CD14-positive monocyte (primary cell): Measurements from ENCODE around the gene CELF2. TPM values are rescaled to one million over a fixed set of nuclear protein-coding genes. Genes with fewer than 3 reads are reported as not detected.

ENCODE experiments used
- DNase-seq, 3 donors: peaks; one replicate each; pipeline ENCODE4 v3.0.0-alpha.2; 2011 to 2022
- H2AFZ ChIP-seq: 2 replicates; pipeline ENCODE4 v1.6.0; 2012; ENCODE audit warnings: mild to moderate bottlenecking, low read depth, low read length, inconsistent platforms; ENCODE audit not compliant: insufficient read depth, poor library complexity, severe bottlenecking
- H3K27ac ChIP-seq, 2 donors: 1 replicate in 1 of 2; 2 replicates in 1 of 2; pipeline ENCODE4 v1.5.1; 2012 to 2013; ENCODE audit warnings: low read length in 2 of 2, control low read depth in 1 of 2, inconsistent platforms in 1 of 2, low read depth in 1 of 2, mild to moderate bottlenecking in 1 of 2
- H3K27me3 ChIP-seq, 2 donors: one replicate each; pipeline versions ENCODE4 v1.6.0 to v1.6.1; 2011 to 2013; ENCODE audit warnings: low read length in 2 of 2; ENCODE audit not compliant: control insufficient read depth in 2 of 2, insufficient read depth in 2 of 2
- H3K36me3 ChIP-seq, 2 donors: replicated peaks in 1 of 2; 1 replicate in 1 of 2; 2 replicates in 1 of 2; pipeline versions ENCODE4 v1.5.1 to v1.6.1; 2012 to 2013; ENCODE audit warnings: low read length in 2 of 2, control low read depth in 1 of 2, inconsistent platforms in 1 of 2, mild to moderate bottlenecking in 1 of 2; ENCODE audit not compliant: insufficient read depth in 2 of 2, control insufficient read depth in 1 of 2
- H3K4me1 ChIP-seq, 2 donors: 1 replicate in 1 of 2; 2 replicates in 1 of 2; pipeline versions ENCODE4 v1.5.1 to v1.6.1; 2012 to 2013; ENCODE audit warnings: low read length in 2 of 2, control low read depth in 1 of 2, inconsistent platforms in 1 of 2, mild to moderate bottlenecking in 1 of 2, moderate library complexity in 1 of 2; ENCODE audit not compliant: insufficient read depth in 2 of 2, control insufficient read depth in 1 of 2
- H3K4me2 ChIP-seq: replicated peaks from 2 replicates; pipeline ENCODE3; 2012; ENCODE audit warnings: low read length, moderate library complexity, mild to moderate bottlenecking; ENCODE audit not compliant: poor library complexity, severe bottlenecking; ENCODE audit errors: extremely low read depth
- H3K4me3 ChIP-seq, 3 experiments: fragments of 200-600 bp in 1 of 3; sonication (generic) in 1 of 3; replicated peaks in 1 of 3; 1 replicate in 2 of 3; 2 replicates in 1 of 3; pipeline ENCODE4 v1.5.1; 2011 to 2013; ENCODE audit warnings: low read length in 3 of 3, mild to moderate bottlenecking in 3 of 3, control low read depth in 2 of 3, low read depth in 2 of 3, inconsistent platforms in 1 of 3, moderate library complexity in 1 of 3
- H3K79me2 ChIP-seq: 2 replicates; pipeline ENCODE4 v1.6.0; 2012; ENCODE audit warnings: mild to moderate bottlenecking, control low read depth, inconsistent platforms, low read length, moderate library complexity; ENCODE audit not compliant: insufficient read depth
- H3K9ac ChIP-seq: 2 replicates; pipeline ENCODE4 v1.6.0; 2017; ENCODE audit warnings: low read length, mild to moderate bottlenecking; ENCODE audit not compliant: insufficient read depth, poor library complexity, severe bottlenecking
- H3K9me3 ChIP-seq, 2 donors: replicated peaks in 1 of 2; 1 replicate in 1 of 2; 2 replicates in 1 of 2; pipeline versions ENCODE4 v1.5.1 to v1.6.1; 2012 to 2013; ENCODE audit warnings: low read length in 2 of 2, control low read depth in 1 of 2; ENCODE audit not compliant: control insufficient read depth in 1 of 2, insufficient read depth in 1 of 2
- H4K20me1 ChIP-seq: 2 replicates; pipeline ENCODE4 v1.6.0; 2012; ENCODE audit warnings: mild to moderate bottlenecking, low read length, control low read depth, moderate library complexity; ENCODE audit not compliant: insufficient read depth
- H3K27ac Mint-ChIP-seq, 7 donors: one replicate each; pipeline ENCODE4 v1.8.0; 2020; ENCODE audit warnings: mild to moderate bottlenecking in 7 of 7, mixed read lengths in 7 of 7, moderate library complexity in 6 of 7, inconsistent platforms in 2 of 7
- H3K27me3 Mint-ChIP-seq, 3 donors: one replicate each; pipeline ENCODE4 v1.8.0; 2021 to 2022; ENCODE audit warnings: low read depth in 3 of 3, mild to moderate bottlenecking in 3 of 3, mixed read lengths in 3 of 3, moderate library complexity in 3 of 3, inconsistent platforms in 1 of 3
- H3K36me3 Mint-ChIP-seq, 2 donors: one replicate each; pipeline ENCODE4 v1.8.0; 2020; ENCODE audit warnings: mixed read lengths in 2 of 2, inconsistent platforms in 1 of 2, mild to moderate bottlenecking in 1 of 2
- H3K4me1 Mint-ChIP-seq: one replicate; pipeline ENCODE4 v1.8.0; 2020; ENCODE audit warnings: mild to moderate bottlenecking, mixed read lengths
- H3K4me3 Mint-ChIP-seq, 2 donors: one replicate each; pipeline ENCODE4 v1.8.0; 2020; ENCODE audit warnings: mild to moderate bottlenecking in 2 of 2, mixed read lengths in 2 of 2, moderate library complexity in 1 of 2
- H3K9me3 Mint-ChIP-seq, 7 donors: one replicate each; pipeline ENCODE4 v1.8.0; 2020 to 2022; ENCODE audit warnings: mixed read lengths in 7 of 7, mild to moderate bottlenecking in 6 of 7, moderate library complexity in 6 of 7, inconsistent platforms in 2 of 7
- CTCF ChIP-seq: fragments of 200-600 bp; IDR thresholded peaks from one replicate; pipeline ENCODE4 v1.8.0; 2022; ENCODE audit warnings: antibody characterized with exemption, mild to moderate bottlenecking
- WGBS: methylation state at CpG from one replicate; pipeline ENCODE4 v1.1.5; 2013; ENCODE audit warnings: missing lambda C conversion rate; ENCODE audit not compliant: insufficient coverage; 5-methylcytosine and 5-hydroxymethylcytosine counted together
- intact Hi-C, 2 donors: fragments of 100-400 bp; cut with micrococcal nuclease; formaldehyde crosslinking; loops; one replicate each; pipeline versions ENCODE4 v1.15.0 to v1.15.1; 2023
- polyA plus RNA-seq, 3 donors: library from polyadenylated mRNA; depleted of rRNA in 1 of 3; unstranded in 2 of 3; stranded (reverse) in 1 of 3; fragments of 300-500 nt in 2 of 3; fragments of >200 nt in 1 of 3; fragmentation: Illumina TruSeq in 2 of 3; gene quantifications; 1 replicate in 2 of 3; 2 replicates in 1 of 3; pipeline ENCODE4 v1.2.3, GENCODE V29; 2012 to 2021

CELF2 gene
- polyA plus RNA-seq, 3 donors = 53.5 to 93.3 (median 80.5) TPM

- peaks cover 0 to 1% (median 0%) of the 10 kb centered on the region in 3 donors for H3K27me3 Mint-ChIP-seq
- intact Hi-C loops = no loop called here
- peak overlapping the region in 2 of 7 donors; percentile 46 to 56 for H3K27ac Mint-ChIP-seq
- H3K4me3 ChIP-seq = no peak overlapping the region
- no peak overlapping the region for H3K4me3 Mint-ChIP-seq
- H3K27me3 ChIP-seq = no peaks in the 10 kb centered on the region
- peaks cover 23 to 53% of the 10 kb centered on the region in 2 donors for H3K36me3 ChIP-seq
- TF ChIP-seq CTCF = no peak
- H3K9ac ChIP-seq = no peak overlapping the region
- H3K36me3 Mint-ChIP-seq = peaks cover 39 to 50% of the 10 kb centered on the region in 2 donors
- H3K27ac ChIP-seq = peak overlapping the region in 1 of 2 donors; percentile 59
- no peaks in the 10 kb centered on the region for H3K9me3 ChIP-seq
- H2AFZ ChIP-seq = no peak overlapping the region
- peaks cover 0 to 2% (median 0%) of the 10 kb centered on the region in 7 donors for H3K9me3 Mint-ChIP-seq
- 100% methylated on average over 9 of the region's 12 CpGs for WGBS
- no peak overlapping the region for H3K4me2 ChIP-seq
- H3K79me2 ChIP-seq = peaks cover 4% of the 10 kb centered on the region
- H4K20me1 ChIP-seq = peaks cover 78% of the 10 kb centered on the region
- peaks cover 7 to 21% of the 10 kb centered on the region in 2 donors for H3K4me1 ChIP-seq
- H3K4me1 Mint-ChIP-seq = peaks cover 33% of the 10 kb centered on the region
- no peak for DNase-seq
These were observed 318.3 kb downstream of the CELF2 start for GRCh38 chr10:11335881-11336430.

- Mint-ChIP-seq H3K9me3 (peaks cover 0 to 2% (median 0%) of the 10 kb centered on the region in 7 donors), H3K4me3 (no peak overlapping the region), H3K36me3 (peaks cover 34 to 46% of the 10 kb centered on the region in 2 donors), H3K27me3 (peaks cover 0 to 1% (median 0%) of the 10 kb centered on the region in 3 donors), H3K27ac (no peak overlapping the region), H3K4me1 (peaks cover 41% of the 10 kb centered on the region)
- Histone ChIP-seq H3K4me3 (no peak overlapping the region), H3K79me2 (peaks cover under 1% of the 10 kb centered on the region), H3K27me3 (no peaks in the 10 kb centered on the region), H3K4me2 (no peak overlapping the region), H3K9me3 (no peaks in the 10 kb centered on the region), H2AFZ (no peak overlapping the region), H3K27ac (no peak overlapping the region), H4K20me1 (peaks cover 70% of the 10 kb centered on the region), H3K4me1 (peaks cover 15 to 29% of the 10 kb centered on the region in 2 donors), H3K36me3 (peaks cover 19 to 46% of the 10 kb centered on the region in 2 donors), H3K9ac (no peak overlapping the region)
- no peak for TF ChIP-seq CTCF
- DNase-seq = no peak
- 98% methylated on average over 6 of the region's 8 CpGs for WGBS
- intact Hi-C loops = no loop called here
These were observed 319.1 kb downstream of the CELF2 start for GRCh38 chr10:11336722-11337162.
